Mesenchymal stem cell (in vitro differentiated cells and primary cell): ENCODE measurements around the gene SLC35C1.

Experiments used
- DNase-seq: peaks from one replicate; pipeline ENCODE4 v3.0.0-alpha.2; 2013
- H2AFZ ChIP-seq: one replicate; pipeline ENCODE4 v1.6.1; 2013; ENCODE audit warnings: low read depth, mild to moderate bottlenecking, control low read depth, inconsistent platforms, low read length, moderate library complexity
- H2AK5ac ChIP-seq: 2 replicates; pipeline ENCODE4 v1.6.1; 2013; ENCODE audit warnings: low read length, moderate library complexity, mild to moderate bottlenecking, inconsistent platforms; ENCODE audit not compliant: severe bottlenecking
- H2BK120ac ChIP-seq: one replicate; pipeline ENCODE4 v1.6.1; 2013; ENCODE audit warnings: low read depth, mild to moderate bottlenecking, inconsistent platforms, low read length, moderate library complexity
- H2BK12ac ChIP-seq, 2 experiments: one replicate each; pipeline ENCODE4 v1.6.1; 2013; ENCODE audit warnings: inconsistent platforms in 2 of 2, low read length in 2 of 2, mild to moderate bottlenecking in 2 of 2, moderate library complexity in 2 of 2, control low read depth in 1 of 2
- H2BK15ac ChIP-seq: one replicate; pipeline ENCODE4 v1.6.1; 2013; ENCODE audit warnings: mild to moderate bottlenecking, low read depth, inconsistent platforms; ENCODE audit not compliant: poor library complexity, severe bottlenecking
- H2BK5ac ChIP-seq: 2 replicates; pipeline ENCODE4 v1.6.1; 2013; ENCODE audit warnings: low read depth, mild to moderate bottlenecking, low read length, control low read depth, inconsistent platforms; ENCODE audit not compliant: poor library complexity, severe bottlenecking
- H3K14ac ChIP-seq, 2 experiments: one replicate each; pipeline ENCODE4 v1.6.1; 2013; ENCODE audit warnings: inconsistent platforms in 2 of 2, low read length in 2 of 2, control low read depth in 1 of 2, mild to moderate bottlenecking in 1 of 2, moderate library complexity in 1 of 2
- H3K18ac ChIP-seq, 2 experiments: one replicate each; pipeline ENCODE4 v1.6.1; 2013; ENCODE audit warnings: inconsistent platforms in 2 of 2, low read length in 2 of 2, control low read depth in 1 of 2, low read depth in 1 of 2, mild to moderate bottlenecking in 1 of 2
- H3K23ac ChIP-seq, 2 experiments: one replicate each; pipeline ENCODE4 v1.6.1; 2013; ENCODE audit warnings: inconsistent platforms in 2 of 2, low read length in 2 of 2, mild to moderate bottlenecking in 2 of 2, moderate library complexity in 2 of 2, control low read depth in 1 of 2
- H3K27ac ChIP-seq: 2 replicates; pipeline ENCODE4 v1.5.1; 2013; ENCODE audit warnings: mild to moderate bottlenecking, moderate library complexity, low read length, control low read depth, inconsistent platforms; ENCODE audit not compliant: poor library complexity, severe bottlenecking
- H3K27me3 ChIP-seq, 2 experiments: 2 replicates each; pipeline versions ENCODE4 v1.6.1 to v1.7.0; 2013; ENCODE audit warnings: low read length in 2 of 2, mild to moderate bottlenecking in 2 of 2, moderate library complexity in 2 of 2, control low read depth in 1 of 2, inconsistent platforms in 1 of 2; ENCODE audit not compliant: control insufficient read depth in 1 of 2, insufficient read depth in 1 of 2
- H3K36me3 ChIP-seq, 2 experiments: 2 replicates each; pipeline versions ENCODE4 v1.6.1 to v1.7.0; 2013; ENCODE audit warnings: low read length in 2 of 2, control low read depth in 1 of 2, inconsistent platforms in 1 of 2, low read depth in 1 of 2, mild to moderate bottlenecking in 1 of 2; ENCODE audit not compliant: insufficient read depth in 2 of 2, control insufficient read depth in 1 of 2
- H3K4ac ChIP-seq, 2 experiments: one replicate each; pipeline ENCODE4 v1.6.1; 2013; ENCODE audit warnings: inconsistent platforms in 2 of 2, low read length in 2 of 2, mild to moderate bottlenecking in 2 of 2, moderate library complexity in 2 of 2, control low read depth in 1 of 2, low read depth in 1 of 2
- H3K4me1 ChIP-seq: 2 replicates; pipeline ENCODE4 v1.6.1; 2013; ENCODE audit warnings: low read depth, low read length, control low read depth; ENCODE audit not compliant: control insufficient read depth, insufficient read depth
- H3K4me2 ChIP-seq: 2 replicates; pipeline ENCODE4 v1.6.1; 2013; ENCODE audit warnings: low read length, mild to moderate bottlenecking, inconsistent platforms; ENCODE audit not compliant: poor library complexity, severe bottlenecking
- H3K4me3 ChIP-seq, 2 experiments: 2 replicates each; pipeline versions ENCODE4 v1.5.1 to v1.7.0; 2013; ENCODE audit warnings: low read length in 2 of 2, mild to moderate bottlenecking in 2 of 2, control low read depth in 1 of 2, low read depth in 1 of 2; ENCODE audit not compliant: insufficient read depth in 1 of 2
- H3K79me1 ChIP-seq: replicated peaks from 2 replicates; pipeline ENCODE4 v1.6.1; 2013; ENCODE audit warnings: mild to moderate bottlenecking, control low read depth, low read length, inconsistent platforms; ENCODE audit not compliant: poor library complexity, severe bottlenecking
- H3K9ac ChIP-seq: 2 replicates; pipeline ENCODE4 v1.7.0; 2013; ENCODE audit warnings: mild to moderate bottlenecking, low read length, moderate library complexity
- H3K9me3 ChIP-seq: 2 replicates; pipeline ENCODE4 v1.7.0; 2013; ENCODE audit warnings: mild to moderate bottlenecking, low read length; ENCODE audit not compliant: control insufficient read depth
- H4K8ac ChIP-seq: one replicate; pipeline ENCODE4 v1.6.1; 2013; ENCODE audit warnings: inconsistent platforms, mild to moderate bottlenecking, low read length, moderate library complexity
- H4K91ac ChIP-seq: one replicate; pipeline ENCODE4 v1.6.1; 2013; ENCODE audit warnings: mild to moderate bottlenecking, low read length, inconsistent platforms
- WGBS: methylation state at CpG from one replicate; pipeline ENCODE4 v1.1.7; 2013; ENCODE audit warnings: mixed read lengths; 5-methylcytosine and 5-hydroxymethylcytosine counted together

Gene SLC35C1

GRCh38 chr11:45805305-45806071 is 539 bp downstream of the SLC35C1 start:
- H4K91ac ChIP-seq, result peak overlapping the region; percentile 76

GRCh38 chr11:45806072-45806933 is 1.4 kb downstream of the SLC35C1 start:
- H3K4me2 ChIP-seq, result peak overlapping the region; percentile 83
- H2BK120ac ChIP-seq, result no peak overlapping the region
- H4K91ac ChIP-seq, result peak overlapping the region; percentile 36
- peaks cover 21% of the 10 kb centered on the region for H3K4me1 ChIP-seq
- H3K27me3 ChIP-seq, result no peaks in the 10 kb centered on the region
- 92% methylated on average over 18 of the region's 20 CpGs for WGBS
- no peak overlapping the region for H2AFZ ChIP-seq
- peak overlapping the region in 1 of 2 experiments; percentile 50 for H3K18ac ChIP-seq
- H3K14ac ChIP-seq, result peak overlapping the region in 1 of 2 experiments; percentile 39
- H2BK12ac ChIP-seq, result peak overlapping the region in 1 of 2 experiments; percentile 27
- peak overlapping the region; percentile 27 for H2AK5ac ChIP-seq
- H4K8ac ChIP-seq, result peak overlapping the region; percentile 27
- H3K79me1 ChIP-seq, result peaks cover 24% of the 10 kb centered on the region
- peak overlapping the region; percentile 6 for H2BK15ac ChIP-seq
- peak overlapping the region; percentile 75 to 97 for H3K4me3 ChIP-seq
- no peaks in the 10 kb centered on the region for H3K9me3 ChIP-seq
- no peak overlapping the region for H3K23ac ChIP-seq
- H3K4ac ChIP-seq, result peak overlapping the region in 1 of 2 experiments; percentile 75
- H3K36me3 ChIP-seq, result peaks cover 23 to 36% of the 10 kb centered on the region in 2 experiments
- H3K9ac ChIP-seq, result peak overlapping the region; percentile 97
- no peak overlapping the region for H2BK5ac ChIP-seq
- H3K27ac ChIP-seq, result no peak overlapping the region
- DNase-seq, result no peak

More at GRCh38 chr11:45805305-45806071, 539 bp downstream of the SLC35C1 start:
- peak overlapping the region in 1 of 2 experiments; percentile 61 for H3K23ac ChIP-seq
- H2BK120ac ChIP-seq, result peak overlapping the region; percentile 59
- H3K9ac ChIP-seq, result peak overlapping the region; percentile 97
- 20% methylated on average over 28 of the region's 29 CpGs for WGBS
- H3K27me3 ChIP-seq, result no peaks in the 10 kb centered on the region
- H3K79me1 ChIP-seq, result peaks cover 16% of the 10 kb centered on the region
- H4K8ac ChIP-seq, result peak overlapping the region; percentile 58
- H2BK5ac ChIP-seq, result peak overlapping the region; percentile 78
- peak overlapping the region; percentile 76 for H2BK15ac ChIP-seq
- H3K9me3 ChIP-seq, result no peaks in the 10 kb centered on the region
- H2AK5ac ChIP-seq, result peak overlapping the region; percentile 55
- peaks cover 15 to 28% of the 10 kb centered on the region in 2 experiments for H3K36me3 ChIP-seq
- peak overlapping the region in 1 of 2 experiments; percentile 39 for H3K14ac ChIP-seq
- peak overlapping the region in 1 of 2 experiments; percentile 81 for H2BK12ac ChIP-seq
- H3K27ac ChIP-seq, result peak overlapping the region; percentile 68
- no peak overlapping the region for H2AFZ ChIP-seq
- H3K4ac ChIP-seq, result peak overlapping the region; percentile 75 to 80
- H3K18ac ChIP-seq, result peak overlapping the region; percentile 72 to 87
- peak; percentile 86 for DNase-seq
- peak overlapping the region; percentile 75 to 97 for H3K4me3 ChIP-seq
- H3K4me2 ChIP-seq, result peak overlapping the region; percentile 83
- H3K4me1 ChIP-seq, result peaks cover 21% of the 10 kb centered on the region

GRCh38 chr11:45806937-45807791 is 2.2 kb downstream of the SLC35C1 start:
- Histone ChIP-seq H2BK120ac (no peak overlapping the region), H2BK12ac (no peak overlapping the region)

More at GRCh38 chr11:45806937-45807791, 2.2 kb downstream of the SLC35C1 start:
- Histone ChIP-seq H3K27me3 (no peaks in the 10 kb centered on the region), H3K14ac (no peak overlapping the region), H4K8ac (no peak overlapping the region), H3K4me2 (peak overlapping the region; percentile 83), H3K36me3 (peaks cover 32 to 44% of the 10 kb centered on the region in 2 experiments), H2BK15ac (no peak overlapping the region), H3K9ac (peak overlapping the region; percentile 97), H3K9me3 (no peaks in the 10 kb centered on the region), H3K4ac (no peak overlapping the region), H3K4me3 (peak overlapping the region in 1 of 2 experiments; percentile 97), H2AK5ac (no peak overlapping the region), H3K27ac (no peak overlapping the region), H3K18ac (no peak overlapping the region), H3K23ac (no peak overlapping the region), H3K4me1 (peaks cover 21% of the 10 kb centered on the region), H3K79me1 (peaks cover 28% of the 10 kb centered on the region), H4K91ac (no peak overlapping the region), H2AFZ (no peak overlapping the region), H2BK5ac (no peak overlapping the region)
- no peak for DNase-seq
- WGBS, result 87% methylated on average over 7 of the region's 7 CpGs
